ENCODE data around the gene POU2F1.
"Not testable (repeated sequence)": the region's sequence is repeated elsewhere in the genome, so short reads cannot be mapped to it uniquely, and the experiment has no call there.

Gene POU2F1

GRCh38 chr1:167202049-167202448, 18.6 kb upstream of the POU2F1 start:
- TF ChIP-seq, protein P1, sequence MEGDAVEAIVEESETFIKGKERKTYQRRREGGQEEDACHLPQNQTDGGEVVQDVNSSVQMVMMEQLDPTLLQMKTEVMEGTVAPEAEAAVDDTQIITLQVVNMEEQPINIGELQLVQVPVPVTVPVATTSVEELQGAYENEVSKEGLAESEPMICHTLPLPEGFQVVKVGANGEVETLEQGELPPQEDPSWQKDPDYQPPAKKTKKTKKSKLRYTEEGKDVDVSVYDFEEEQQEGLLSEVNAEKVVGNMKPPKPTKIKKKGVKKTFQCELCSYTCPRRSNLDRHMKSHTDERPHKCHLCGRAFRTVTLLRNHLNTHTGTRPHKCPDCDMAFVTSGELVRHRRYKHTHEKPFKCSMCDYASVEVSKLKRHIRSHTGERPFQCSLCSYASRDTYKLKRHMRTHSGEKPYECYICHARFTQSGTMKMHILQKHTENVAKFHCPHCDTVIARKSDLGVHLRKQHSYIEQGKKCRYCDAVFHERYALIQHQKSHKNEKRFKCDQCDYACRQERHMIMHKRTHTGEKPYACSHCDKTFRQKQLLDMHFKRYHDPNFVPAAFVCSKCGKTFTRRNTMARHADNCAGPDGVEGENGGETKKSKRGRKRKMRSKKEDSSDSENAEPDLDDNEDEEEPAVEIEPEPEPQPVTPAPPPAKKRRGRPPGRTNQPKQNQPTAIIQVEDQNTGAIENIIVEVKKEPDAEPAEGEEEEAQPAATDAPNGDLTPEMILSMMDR (conservative IDR thresholded peaks at IDR 0.05; ENCODE audit: low read depth, low read length): no peak
- no peak for DNase-seq (ENCODE audit: low read depth)

DNA sequence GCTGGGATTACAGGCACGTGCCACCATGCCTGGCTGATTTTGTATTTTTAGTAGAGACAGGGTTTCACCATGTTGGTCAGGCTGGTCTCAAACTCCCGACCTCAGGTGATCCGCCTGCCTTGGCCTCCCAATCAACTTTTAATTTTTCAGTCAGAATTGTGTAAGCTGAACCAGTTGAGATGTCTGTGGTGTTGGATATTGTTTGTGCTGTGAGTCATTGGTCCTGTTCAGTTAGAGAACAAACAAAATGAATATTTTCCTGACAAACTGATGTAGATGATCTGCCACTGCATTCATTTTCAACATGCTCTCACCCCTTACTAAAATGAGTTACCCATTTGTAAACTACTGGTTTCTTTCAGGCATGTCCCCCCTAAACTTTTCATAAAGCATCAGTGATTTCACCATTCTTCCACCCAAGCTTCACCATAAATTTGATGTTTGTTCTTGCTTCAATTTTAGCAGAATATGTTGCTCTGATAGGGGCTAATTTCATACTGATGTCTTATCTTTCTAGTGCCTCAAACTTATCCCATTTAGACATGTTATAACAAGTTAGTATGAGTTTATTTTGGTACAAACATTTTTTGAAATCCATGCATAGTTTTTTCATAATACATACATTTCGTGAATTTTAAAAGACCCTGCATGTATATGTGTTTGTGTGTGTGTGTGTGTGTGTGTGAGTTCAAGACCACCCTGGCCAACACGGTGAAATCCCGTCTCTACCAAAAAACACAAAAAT, 15.2 kb upstream of the POU2F1 start:
- DNase-seq (ENCODE audit: low read depth): peak; percentile 67
- not testable (repeated sequence) for H3K4me3 ChIP-seq (ENCODE audit: low read depth, low read length)

More at GRCh38 chr1:167202049-167202448, 18.6 kb upstream of the POU2F1 start:
- H3K4me3 ChIP-seq (ENCODE audit: low read depth, low read length): no peak overlapping the region

DNA sequence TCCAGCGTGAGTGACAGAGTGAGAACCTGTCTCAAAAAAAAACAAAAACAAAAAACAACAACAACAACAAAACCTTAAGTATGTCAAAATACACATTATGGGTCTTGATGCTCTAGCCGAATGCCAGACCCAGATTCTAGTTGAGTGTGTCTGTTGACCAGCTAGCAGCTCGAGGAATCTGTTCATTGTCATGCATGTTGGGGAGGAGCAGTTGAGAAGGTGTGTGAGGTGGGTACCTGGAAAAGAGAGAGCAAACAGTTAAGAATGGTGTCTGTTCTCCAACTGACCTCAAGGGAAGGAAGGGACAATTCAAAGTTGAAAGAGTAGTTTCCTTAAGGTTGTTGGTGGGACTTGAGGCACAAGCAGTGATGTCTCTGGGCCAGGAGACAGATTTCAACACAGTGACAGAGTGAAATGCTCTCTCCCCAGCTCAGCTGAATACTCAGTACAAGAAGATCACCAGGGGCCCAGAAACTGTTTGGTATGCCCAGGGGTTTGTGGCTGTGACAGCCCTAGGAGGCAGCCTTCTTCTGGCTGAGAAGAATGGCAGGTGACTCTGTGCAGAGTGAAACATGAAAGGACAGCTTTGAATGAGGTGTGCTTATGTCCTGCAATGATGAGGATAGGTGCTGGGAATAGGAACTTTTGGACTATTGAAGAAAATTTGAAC, 14.4 kb upstream of the POU2F1 start:
- no peak overlapping the region for H3K4me3 ChIP-seq (ENCODE audit: low read depth, low read length)
- TF ChIP-seq, protein P1 (conservative IDR thresholded peaks at IDR 0.05; ENCODE audit: low read depth, low read length): no peak
- DNase-seq (ENCODE audit: low read depth): no peak

GRCh38 chr1:167207940-167208623, 12.6 kb upstream of the POU2F1 start:
- TF ChIP-seq, protein P1 (conservative IDR thresholded peaks at IDR 0.05; ENCODE audit: low read depth, low read length): peak; percentile 71
- no peak overlapping the region for H3K4me3 ChIP-seq (ENCODE audit: low read depth, low read length)
- DNase-seq (ENCODE audit: low read depth): peak; percentile 37

DNA sequence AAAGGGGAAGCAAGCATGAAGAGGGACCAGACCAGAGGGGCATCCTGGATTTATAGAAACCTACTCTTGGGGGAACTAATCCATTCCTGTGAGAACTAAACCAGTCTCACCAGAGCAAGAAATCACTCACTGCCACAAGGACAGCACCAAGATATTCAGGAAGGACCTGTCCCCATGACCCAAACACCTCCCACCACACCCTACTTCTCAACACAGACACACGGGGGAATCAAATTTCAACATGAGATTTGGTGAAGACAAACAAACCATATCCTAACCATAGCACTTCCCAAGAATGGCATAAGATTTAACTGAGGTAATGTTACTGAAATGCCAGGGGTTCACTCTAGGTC, 12.1 kb upstream of the POU2F1 start:
- TF ChIP-seq, protein P1 (conservative IDR thresholded peaks at IDR 0.05; ENCODE audit: low read depth, low read length): no peak
- no peak overlapping the region for H3K4me3 ChIP-seq (ENCODE audit: low read depth, low read length)
- DNase-seq (ENCODE audit: low read depth): no peak

DNA sequence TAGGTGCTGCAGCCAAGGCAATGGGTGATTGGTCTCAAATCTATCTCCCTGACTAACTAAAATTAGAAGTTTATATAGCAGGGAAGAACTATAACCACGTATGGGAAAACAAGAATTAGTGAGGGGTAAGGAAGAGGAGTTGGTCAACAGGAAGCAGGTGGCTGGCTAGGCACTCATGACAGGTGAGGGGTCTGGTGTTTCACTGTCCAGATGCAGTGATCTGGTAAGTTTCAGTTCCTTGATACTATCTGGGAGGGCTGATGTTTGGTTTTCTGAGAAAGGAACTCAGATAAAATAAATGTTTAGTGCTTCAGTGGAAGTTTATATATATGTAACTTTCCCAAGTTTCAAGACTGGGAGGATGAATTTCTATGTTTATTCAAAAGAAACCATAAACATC, 11.6 kb upstream of the POU2F1 start:
- TF ChIP-seq, protein P1 (conservative IDR thresholded peaks at IDR 0.05; ENCODE audit: low read depth, low read length): no peak
- no peak overlapping the region for H3K4me3 ChIP-seq (ENCODE audit: low read depth, low read length)
- DNase-seq (ENCODE audit: low read depth): no peak

DNA sequence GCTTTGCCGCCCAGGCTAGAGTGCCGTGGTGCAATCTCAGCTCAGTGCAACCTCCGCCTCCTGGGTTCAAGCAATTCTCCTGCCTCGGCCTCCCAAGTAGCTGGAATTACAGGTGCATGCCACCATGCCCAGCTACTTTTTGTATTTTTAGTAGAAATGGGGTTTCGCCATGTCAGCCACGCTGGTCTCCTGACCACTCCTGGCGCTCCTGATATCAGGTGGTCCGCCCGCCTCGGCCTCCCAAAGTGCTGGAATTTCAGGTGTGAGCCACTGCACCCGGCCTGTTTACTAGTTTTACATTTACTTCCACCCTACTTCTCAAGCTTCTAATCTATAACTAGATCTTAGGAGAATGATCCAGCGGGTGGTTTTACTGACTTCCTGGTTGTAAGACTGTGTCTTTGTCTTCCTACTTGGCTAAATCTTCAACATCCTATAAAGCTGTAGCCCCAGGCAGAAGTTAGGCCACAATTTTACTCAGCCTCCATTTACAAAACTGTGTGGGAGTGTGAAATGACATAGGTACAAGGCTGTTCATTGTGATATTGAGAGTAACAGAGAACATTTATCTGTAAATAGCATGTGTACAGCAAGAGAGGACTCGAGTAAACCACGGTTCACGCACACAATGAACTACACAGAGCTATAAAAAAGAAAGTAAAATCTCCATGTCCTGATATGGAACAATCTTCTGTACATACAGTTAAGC, 9.6 kb upstream of the POU2F1 start:
- TF ChIP-seq, protein P1 (conservative IDR thresholded peaks at IDR 0.05; ENCODE audit: low read depth, low read length): no peak
- H3K4me3 ChIP-seq (ENCODE audit: low read depth, low read length): no peak overlapping the region
- DNase-seq (ENCODE audit: low read depth): no peak
